GM18502 (cell line): ENCODE results near the gene UBASH3B.

Experiments used
- ATAC-seq: cut with Tn5 transposase; IDR thresholded peaks from one replicate; pipeline ENCODE4 v1.9.1; 2021; ENCODE audit warnings: mild to moderate bottlenecking; ENCODE audit not compliant: unreplicated experiment, poor library complexity

The UBASH3B gene

GRCh38 chr11:122747351-122747781, 91.8 kb downstream of the UBASH3B start:
- ATAC-seq: no peak

- ATAC-seq: peak; percentile 86
Observed at GRCh38 chr11:122749005-122749687, 93.6 kb downstream of the UBASH3B start.

GRCh38 chr11:122750049-122750448, 94.5 kb downstream of the UBASH3B start:
- ATAC-seq: no peak

- ATAC-seq: no peak
Observed at GRCh38 chr11:122751292-122752070, 96.0 kb downstream of the UBASH3B start.

GRCh38 chr11:122754028-122754427, 98.5 kb downstream of the UBASH3B start:
- no peak for ATAC-seq

GRCh38 chr11:122754553-122755322, 99.2 kb downstream of the UBASH3B start:
- ATAC-seq: peak; percentile 61

- ATAC-seq: no peak
Observed at GRCh38 chr11:122755409-122755808, 99.9 kb downstream of the UBASH3B start.

GRCh38 chr11:122755941-122756340, 100.4 kb downstream of the UBASH3B start:
- ATAC-seq: no peak

GRCh38 chr11:122756417-122756816, 100.9 kb downstream of the UBASH3B start:
- ATAC-seq: peak; percentile 74

GRCh38 chr11:122757201-122757600, 101.7 kb downstream of the UBASH3B start:
- ATAC-seq: no peak

GRCh38 chr11:122758339-122758738, 102.8 kb downstream of the UBASH3B start:
- no peak for ATAC-seq

- ATAC-seq: no peak
Observed at GRCh38 chr11:122758974-122759373, 103.5 kb downstream of the UBASH3B start.

- no peak for ATAC-seq
Observed at GRCh38 chr11:122763108-122763507, 107.6 kb downstream of the UBASH3B start.

GRCh38 chr11:122764371-122765090, 109.0 kb downstream of the UBASH3B start:
- no peak for ATAC-seq

GRCh38 chr11:122765487-122766131, 110.1 kb downstream of the UBASH3B start:
- no peak for ATAC-seq

- no peak for ATAC-seq
Observed at GRCh38 chr11:122769126-122769780, 113.7 kb downstream of the UBASH3B start.

- ATAC-seq: no peak
Observed at GRCh38 chr11:122772945-122773344, 117.4 kb downstream of the UBASH3B start.

- ATAC-seq: no peak
Observed at GRCh38 chr11:122773781-122774266, 118.3 kb downstream of the UBASH3B start.

GRCh38 chr11:122775675-122776271, 120.3 kb downstream of the UBASH3B start:
- ATAC-seq: no peak
